Placental pericyte (primary cell): Measurements from ENCODE around the gene PRRC2B. TPM values are rescaled to one million over a fixed set of nuclear protein-coding genes. Genes with fewer than 3 reads are reported as not detected.

ENCODE experiments used
- small RNA-seq: library from RNA; depleted of rRNA; stranded (forward); fragments of <200 nt; gene quantifications from one replicate; pipeline ENCODE3, GENCODE V24; 2012; ENCODE audit warnings: low replicate concordance
- total RNA-seq: library from RNA; depleted of rRNA; stranded (reverse); fragments of >200 nt; gene quantifications from 2 replicates; pipeline ENCODE4 v1.2.3, GENCODE V29; 2012

The PRRC2B gene
- total RNA-seq, result 75.0 and 109 TPM in 2 replicates

DNA sequence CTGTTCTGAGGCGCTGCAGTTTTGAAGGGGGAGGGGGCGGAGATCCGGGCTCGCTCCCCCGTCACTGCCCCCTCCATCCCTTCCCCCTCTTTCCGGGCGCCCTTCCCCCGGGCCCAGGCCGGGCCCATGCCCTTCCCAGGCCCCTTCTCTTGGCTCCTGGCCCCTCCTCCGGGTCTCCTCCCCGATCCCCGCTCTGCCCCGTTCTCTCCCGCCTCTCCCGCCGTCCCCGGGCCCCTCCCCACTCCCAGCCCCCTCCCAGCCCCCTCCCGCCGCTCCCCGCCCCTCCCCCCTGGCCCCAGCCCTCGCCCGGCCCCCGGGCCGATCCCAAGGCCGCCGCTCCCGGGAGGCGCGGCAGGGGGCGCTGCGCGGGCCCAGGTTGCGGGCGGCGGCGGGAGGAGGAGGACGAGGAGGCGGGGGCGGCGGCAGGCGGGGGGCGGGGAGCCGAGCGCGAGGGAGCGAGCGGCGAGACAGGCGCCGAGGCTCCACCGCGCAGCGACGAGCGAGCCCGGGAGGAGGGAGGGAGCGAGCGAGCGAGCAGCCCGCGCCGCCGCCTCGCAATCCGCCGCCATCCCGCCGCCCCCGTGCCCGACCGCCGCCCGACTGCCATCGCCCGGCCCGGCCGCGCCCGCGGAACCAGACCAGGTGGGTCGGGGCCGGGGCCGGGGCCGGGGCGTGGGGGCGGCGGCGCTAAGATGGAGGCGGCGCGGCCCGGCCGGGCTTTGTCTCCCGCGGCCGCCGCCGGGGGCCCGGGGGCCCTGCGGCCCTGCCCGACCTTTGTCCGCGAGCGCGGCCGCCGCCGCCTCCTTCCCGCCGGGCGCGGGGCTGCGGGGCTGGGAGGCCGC, at the start of gene PRRC2B:
TSS of gene PRRC2B (plus strand) at position 465 of the 842 bp plus-strand sequence. CDS start 36,059 bp downstream, outside the sequence.

GRCh38 chr9:131502781-131503625, 109.1 kb downstream of the PRRC2B start, which contains the start of gene POMT1:
POMT1 (plus strand) TSS chr9:131502918; CDS start chr9:131504219, 1,301 bp downstream.

GRCh38 chr9:131530920-131531832, 137.3 kb downstream of the PRRC2B start, which contains the start of gene UCK1:
UCK1 (minus strand) TSS chr9:131531263; CDS start chr9:131531174, 89 bp downstream.

DNA sequence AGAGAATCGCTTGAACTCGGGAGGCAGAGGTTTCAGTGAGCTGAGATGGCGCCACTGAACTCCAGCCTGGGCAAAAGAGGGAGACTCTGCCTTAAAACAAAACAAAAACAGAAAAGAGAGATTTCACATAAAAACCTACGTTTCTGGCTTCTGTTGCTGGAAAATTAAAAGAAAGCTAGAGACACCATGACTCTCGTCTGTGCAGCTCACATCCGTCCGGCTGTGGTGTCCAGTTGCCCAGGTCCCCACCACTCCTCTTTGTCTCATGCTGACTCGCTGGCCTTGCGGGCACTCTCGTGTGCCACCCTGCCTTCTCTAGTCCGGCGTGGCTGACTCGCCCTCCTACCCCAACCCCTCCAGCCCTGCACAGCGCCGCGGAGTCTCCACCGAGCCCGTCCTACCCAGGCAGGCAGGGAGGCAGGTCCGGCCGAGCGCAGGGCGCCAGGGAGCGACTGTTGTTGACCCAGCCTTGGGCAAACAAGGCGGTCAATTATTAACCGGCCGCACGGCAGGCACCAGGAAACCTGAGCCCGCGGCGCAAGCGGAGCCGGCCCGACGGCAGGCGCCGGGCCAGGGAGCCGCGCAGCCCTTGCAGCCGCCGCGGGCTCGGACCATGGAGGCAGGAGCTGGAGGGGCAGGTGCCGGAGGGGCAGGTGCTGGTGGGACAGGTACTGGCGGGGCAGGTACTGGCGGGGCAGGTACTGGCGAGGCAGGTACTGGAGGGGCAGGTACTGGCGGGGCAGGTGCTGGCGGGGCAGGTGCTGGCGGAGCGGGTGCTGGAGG, 151.3 kb downstream of the PRRC2B start, which contains the start of gene PRRT1B:
TSS of gene PRRT1B (plus strand) at position 521 of the 783 bp plus-strand sequence. CDS start at position 614, 93 bp downstream.

Small RNA genes lying within 50 kb of the gene (small RNA-seq; reads per million reads assigned to genes)
- gene SNORD62A (3.8 reads per million, percentile 84 among the genes with 10 or more reads in this experiment), gene SNORD62B (9.0 reads per million, percentile 93 among the genes with 10 or more reads in this experiment)

Other genes starting within 250 kb of the PRRC2B start
- 0.44 and 0.86 TPM in 2 replicates for gene FAM78A, start 117.6 kb upstream of the PRRC2B start, total RNA-seq
- gene PLPP7, start 104.4 kb upstream of the PRRC2B start, total RNA-seq, result 4.3 and 5.5 TPM in 2 replicates
- gene POMT1, start 108.8 kb downstream of the PRRC2B start, total RNA-seq, result 33.5 and 42.9 TPM in 2 replicates
- 19.9 and 27.9 TPM in 2 replicates for gene UCK1, start 137.2 kb downstream of the PRRC2B start, total RNA-seq
- gene PRRT1B, start 151.4 kb downstream of the PRRC2B start, total RNA-seq, result not detected in 2 replicates